ENCODE data around the gene MYBPC3.

Gene MYBPC3

DNA sequence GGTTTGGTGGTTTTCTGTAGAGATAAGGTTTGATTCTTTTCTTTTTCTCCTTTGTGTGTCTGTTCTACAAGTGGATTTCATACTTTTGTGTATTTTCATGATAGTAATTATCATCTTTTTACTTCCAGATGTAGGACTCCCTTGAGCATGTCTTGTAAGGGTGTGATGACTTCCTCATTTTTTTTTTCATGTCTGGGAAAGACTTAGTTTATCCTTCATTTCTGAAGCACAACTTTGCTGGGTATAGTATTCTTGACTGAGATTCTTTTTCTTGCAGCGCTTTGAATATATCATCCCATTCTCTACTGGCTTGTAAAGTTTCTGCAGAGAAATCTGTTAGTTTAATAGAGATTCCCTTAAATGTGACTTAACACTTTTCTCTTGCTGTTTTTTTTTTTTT is 49.6 kb downstream of the MYBPC3 start:
- DNase-seq (ENCODE audit: low read depth) = no peak
- TF ChIP-seq, protein P1, sequence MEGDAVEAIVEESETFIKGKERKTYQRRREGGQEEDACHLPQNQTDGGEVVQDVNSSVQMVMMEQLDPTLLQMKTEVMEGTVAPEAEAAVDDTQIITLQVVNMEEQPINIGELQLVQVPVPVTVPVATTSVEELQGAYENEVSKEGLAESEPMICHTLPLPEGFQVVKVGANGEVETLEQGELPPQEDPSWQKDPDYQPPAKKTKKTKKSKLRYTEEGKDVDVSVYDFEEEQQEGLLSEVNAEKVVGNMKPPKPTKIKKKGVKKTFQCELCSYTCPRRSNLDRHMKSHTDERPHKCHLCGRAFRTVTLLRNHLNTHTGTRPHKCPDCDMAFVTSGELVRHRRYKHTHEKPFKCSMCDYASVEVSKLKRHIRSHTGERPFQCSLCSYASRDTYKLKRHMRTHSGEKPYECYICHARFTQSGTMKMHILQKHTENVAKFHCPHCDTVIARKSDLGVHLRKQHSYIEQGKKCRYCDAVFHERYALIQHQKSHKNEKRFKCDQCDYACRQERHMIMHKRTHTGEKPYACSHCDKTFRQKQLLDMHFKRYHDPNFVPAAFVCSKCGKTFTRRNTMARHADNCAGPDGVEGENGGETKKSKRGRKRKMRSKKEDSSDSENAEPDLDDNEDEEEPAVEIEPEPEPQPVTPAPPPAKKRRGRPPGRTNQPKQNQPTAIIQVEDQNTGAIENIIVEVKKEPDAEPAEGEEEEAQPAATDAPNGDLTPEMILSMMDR (IDR thresholded peaks at IDR 0.05; ENCODE audit: low read depth, low read length, missing control alignments) = no peak
- no peak overlapping the region for H3K4me3 ChIP-seq (ENCODE audit: low read depth, low read length)
- in situ Hi-C loops (cut with HindIII; ENCODE audit: low sequenced_read_pairs) = no loop called here

DNA sequence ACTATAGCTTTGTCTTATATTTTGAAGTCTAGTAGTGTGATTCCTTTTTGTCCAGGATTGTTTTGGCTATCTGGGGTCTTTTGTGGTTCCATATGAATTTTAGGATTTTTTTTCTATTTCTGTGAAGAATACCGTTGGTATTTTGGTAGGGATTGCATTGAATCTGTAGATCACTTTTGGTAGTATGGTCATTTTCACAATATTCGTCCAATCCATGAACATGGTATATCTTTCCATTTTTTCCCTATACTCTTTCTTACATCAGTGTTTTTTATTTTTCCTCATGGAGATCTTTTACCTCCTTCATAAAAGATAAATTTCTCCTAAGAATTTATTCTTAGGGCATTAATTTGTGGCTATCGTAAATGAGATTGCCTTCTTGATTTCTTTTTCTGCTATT is 53.4 kb downstream of the MYBPC3 start:
- in situ Hi-C loops (cut with HindIII; ENCODE audit: low sequenced_read_pairs) = no loop called here
- no peak overlapping the region for H3K4me3 ChIP-seq (ENCODE audit: low read depth, low read length)
- no peak for DNase-seq (ENCODE audit: low read depth)
- TF ChIP-seq, protein P1 (IDR thresholded peaks at IDR 0.05; ENCODE audit: low read depth, low read length, missing control alignments) = no peak

DNA sequence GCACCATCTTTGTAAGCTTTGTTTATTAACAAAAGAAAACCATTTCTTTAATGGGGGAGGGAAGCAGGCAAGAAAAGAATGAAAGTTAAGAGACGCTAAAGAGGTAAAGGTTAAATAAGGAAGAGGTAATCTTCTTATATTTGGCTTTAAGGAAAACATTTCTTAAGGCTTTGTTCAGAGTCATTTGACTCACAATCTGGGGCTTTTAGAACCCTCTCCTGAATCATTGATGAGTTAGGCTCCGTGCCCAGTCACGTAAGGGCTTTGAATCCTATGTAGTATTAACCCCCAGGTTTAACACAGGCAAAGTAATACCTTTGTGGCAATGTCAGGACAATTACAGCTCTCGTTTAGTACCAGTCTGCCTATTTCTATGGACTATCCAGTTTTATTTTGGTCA is 56.5 kb downstream of the MYBPC3 start:
- in situ Hi-C loops (cut with HindIII; ENCODE audit: low sequenced_read_pairs) = no loop called here
- H3K4me3 ChIP-seq (ENCODE audit: low read depth, low read length) = no peak overlapping the region
- TF ChIP-seq, protein P1 (IDR thresholded peaks at IDR 0.05; ENCODE audit: low read depth, low read length, missing control alignments) = no peak
- DNase-seq (ENCODE audit: low read depth) = no peak

GRCh38 chr11:47295385-47295784 is 57.1 kb downstream of the MYBPC3 start:
- TF ChIP-seq, protein P1 (IDR thresholded peaks at IDR 0.05; ENCODE audit: low read depth, low read length, missing control alignments) = no peak
- in situ Hi-C loops (cut with HindIII; ENCODE audit: low sequenced_read_pairs) = no loop called here
- DNase-seq (ENCODE audit: low read depth) = no peak
- no peak overlapping the region for H3K4me3 ChIP-seq (ENCODE audit: low read depth, low read length)

DNA sequence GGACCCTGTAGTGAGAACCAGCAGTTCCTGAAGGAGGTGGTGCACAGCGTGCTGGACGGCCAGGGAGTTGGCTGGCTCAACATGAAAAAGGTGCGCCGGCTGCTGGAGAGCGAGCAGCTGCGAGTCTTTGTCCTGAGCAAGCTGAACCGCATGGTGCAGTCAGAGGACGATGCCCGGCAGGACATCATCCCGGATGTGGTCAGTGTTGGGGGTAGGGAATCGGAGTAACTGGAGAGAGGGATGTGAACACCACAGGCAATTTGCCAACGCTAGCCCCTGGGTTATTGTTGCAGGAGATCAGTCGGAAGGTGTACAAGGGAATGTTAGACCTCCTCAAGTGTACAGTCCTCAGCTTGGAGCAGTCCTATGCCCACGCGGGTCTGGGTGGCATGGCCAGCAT is 62.6 kb downstream of the MYBPC3 start:
- TF ChIP-seq, protein P1 (IDR thresholded peaks at IDR 0.05; ENCODE audit: low read depth, low read length, missing control alignments) = no peak
- in situ Hi-C loops (cut with HindIII; ENCODE audit: low sequenced_read_pairs) = no loop called here
- DNase-seq (ENCODE audit: low read depth) = no peak
- no peak overlapping the region for H3K4me3 ChIP-seq (ENCODE audit: low read depth, low read length)

DNA sequence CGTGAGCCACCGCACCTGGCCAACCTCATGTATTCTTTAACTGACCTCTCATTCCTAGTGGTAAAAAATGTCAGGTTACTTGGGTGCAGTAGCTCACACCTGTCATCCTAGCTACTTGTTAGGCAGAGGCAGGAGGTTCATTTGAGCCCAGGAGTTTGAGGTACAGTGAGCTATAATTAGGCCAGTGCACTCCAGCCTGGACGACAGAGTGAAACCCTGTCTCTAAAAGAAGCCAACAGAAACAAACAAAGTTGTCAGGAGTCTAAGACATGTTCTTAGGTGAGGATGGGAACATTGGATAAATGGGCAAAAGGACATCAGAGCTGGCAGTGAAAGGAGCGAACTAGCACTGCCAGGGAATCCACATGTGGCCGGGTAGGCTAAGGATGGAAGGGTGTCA is 64.4 kb downstream of the MYBPC3 start:
- DNase-seq (ENCODE audit: low read depth) = no peak
- TF ChIP-seq, protein P1 (IDR thresholded peaks at IDR 0.05; ENCODE audit: low read depth, low read length, missing control alignments) = no peak

More for the DNA sequence above, 64.4 kb downstream of the MYBPC3 start:
- in situ Hi-C loops (cut with HindIII; ENCODE audit: low sequenced_read_pairs) = no loop called here
- no peak overlapping the region for H3K4me3 ChIP-seq (ENCODE audit: low read depth, low read length)
